ENCODE results near the gene RDH14.

DNA sequence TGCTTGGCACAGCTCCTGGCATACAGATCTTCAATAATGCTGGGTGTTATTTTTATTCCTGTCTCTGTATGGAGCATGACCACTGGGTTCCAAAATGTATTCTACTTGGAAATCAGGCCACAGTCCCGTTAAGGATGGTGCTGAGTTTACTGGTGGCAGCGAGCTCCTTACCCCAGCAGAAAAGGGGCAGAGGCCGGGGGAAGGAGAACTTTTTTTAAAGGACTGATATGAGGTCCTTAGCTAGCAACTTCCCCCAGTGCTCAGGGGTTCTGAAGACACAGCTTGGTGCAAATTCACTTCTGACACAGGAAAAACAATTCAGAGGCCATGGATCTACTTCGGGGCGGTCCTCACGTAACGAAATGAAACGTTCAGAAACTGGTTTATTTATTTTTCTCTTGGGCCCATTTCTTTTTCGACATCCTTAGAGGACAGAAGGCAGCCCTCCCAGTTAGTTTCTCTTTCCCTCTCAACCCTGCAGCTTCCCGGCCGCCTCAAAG, 872 bp downstream of the RDH14 start:
- TF ChIP-seq NR2C2 (CRISPR knock-in tag; IDR thresholded peaks at IDR 0.05) (no peak), CTCF (IDR thresholded peaks at IDR 0.05) (no peak), CREB1 (CRISPR knock-in tag; IDR thresholded peaks at IDR 0.05) (no peak), AFF4 (CRISPR knock-in tag; IDR thresholded peaks at IDR 0.05; ENCODE audit: borderline replicate concordance) (no peak), NFE2L1 (CRISPR knock-in tag; IDR thresholded peaks at IDR 0.05) (no peak), ATF3 (CRISPR knock-in tag; conservative IDR thresholded peaks at IDR 0.05) (no peak), ESRRA (CRISPR knock-in tag; IDR thresholded peaks at IDR 0.05; ENCODE audit: borderline replicate concordance) (no peak), MAX (CRISPR knock-in tag; IDR thresholded peaks at IDR 0.05) (no peak), TEAD1 (CRISPR knock-in tag; IDR thresholded peaks at IDR 0.05) (no peak)
- TF ChIP-seq, protein P1, sequence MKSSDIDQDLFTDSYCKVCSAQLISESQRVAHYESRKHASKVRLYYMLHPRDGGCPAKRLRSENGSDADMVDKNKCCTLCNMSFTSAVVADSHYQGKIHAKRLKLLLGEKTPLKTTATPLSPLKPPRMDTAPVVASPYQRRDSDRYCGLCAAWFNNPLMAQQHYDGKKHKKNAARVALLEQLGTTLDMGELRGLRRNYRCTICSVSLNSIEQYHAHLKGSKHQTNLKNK (CRISPR knock-in tag; IDR thresholded peaks at IDR 0.05), result no peak

Measured in WTC11 (cell line).